SK-N-SH (cell line): ENCODE measurements around the gene PRCC. TPM values are rescaled to one million over a fixed set of nuclear protein-coding genes. Genes with fewer than 3 reads are reported as not detected.

ENCODE experiments used
- CTCF ChIA-PET: fragments of 300-600, 350-600 bp; formaldehyde crosslinking; extraction: SDS; loops from one replicate; lab custom pipeline; 2021; lab: Yijun Ruan, JAX
- POLR2A ChIA-PET: fragments of 350-600 bp; sonication (Branson Sonifier 250); formaldehyde crosslinking; extraction: SDS; loops from one replicate; lab custom pipeline; 2020; ENCODE audit warnings: antibody characterized with exemption, inconsistent platforms; lab: Yijun Ruan, JAX
- DNase-seq: peaks from one replicate; pipeline ENCODE4 v3.0.0; 2012
- H2AFZ ChIP-seq: fragments of 200-600 bp; sonication (generic); 2 replicates; pipeline ENCODE4 v1.8.1; 2016; ENCODE audit warnings: antibody characterized with exemption, mild to moderate bottlenecking, low read depth
- H3F3A ChIP-seq: fragments of 200-600 bp; sonication (generic); replicated peaks from 2 replicates; pipeline ENCODE3; 2016; ENCODE audit warnings: antibody characterized with exemption, mild to moderate bottlenecking; ENCODE audit not compliant: insufficient read depth
- H3K27ac ChIP-seq, 2 experiments: fragments of 200-500 bp in 1 of 2; fragments of 200-600 bp in 1 of 2; sonication (Bioruptor generic) in 1 of 2; sonication (generic), shearing (Covaris generic) in 1 of 2; 2 replicates each; pipeline versions ENCODE4 v1.5.1 to v1.6.1; 2014 to 2016; ENCODE audit warnings: low read depth in 2 of 2, inconsistent platforms in 1 of 2, low read length in 1 of 2, mild to moderate bottlenecking in 1 of 2, mixed read lengths in 1 of 2
- H3K27me3 ChIP-seq: fragments of 200-600 bp; sonication (generic), shearing (Covaris generic); 2 replicates; pipeline ENCODE4 v1.6.1; 2016; ENCODE audit warnings: mixed run types; ENCODE audit not compliant: insufficient read depth
- H3K36me3 ChIP-seq, 2 experiments: fragments of 200-500 bp in 1 of 2; fragments of 200-600 bp in 1 of 2; sonication (Bioruptor generic) in 1 of 2; sonication (generic) in 1 of 2; replicated peaks in 1 of 2; 2 replicates each; pipeline versions ENCODE3 to v1.5.1; 2014 to 2016; ENCODE audit warnings: low read length in 1 of 2, mild to moderate bottlenecking in 1 of 2; ENCODE audit not compliant: insufficient read depth in 2 of 2, control insufficient read depth in 1 of 2
- H3K4me1 ChIP-seq, 2 experiments: fragments of 200-500 bp in 1 of 2; fragments of 200-600 bp in 1 of 2; sonication (Bioruptor generic) in 1 of 2; sonication (generic), shearing (Covaris generic) in 1 of 2; 2 replicates each; pipeline versions ENCODE4 v1.5.1 to v1.6.1; 2014 to 2016; ENCODE audit warnings: low read depth in 1 of 2, low read length in 1 of 2, mixed run types in 1 of 2; ENCODE audit not compliant: insufficient read depth in 2 of 2, control insufficient read depth in 1 of 2
- H3K4me2 ChIP-seq: fragments of 200-600 bp; sonication (generic), shearing (Covaris generic); 2 replicates; pipeline ENCODE4 v1.6.1; 2017; ENCODE audit warnings: mixed run types
- H3K4me3 ChIP-seq, 2 experiments: fragments of 200-500 bp in 1 of 2; fragments of 200-600 bp in 1 of 2; sonication (Bioruptor generic) in 1 of 2; sonication (generic), shearing (Covaris generic) in 1 of 2; 2 replicates each; pipeline versions ENCODE4 v1.5.1 to v1.8.1; 2014 to 2016; ENCODE audit warnings: low read depth in 2 of 2, inconsistent platforms in 1 of 2, low read length in 1 of 2, mild to moderate bottlenecking in 1 of 2, mixed read lengths in 1 of 2, moderate library complexity in 1 of 2
- H3K79me2 ChIP-seq: fragments of 200-600 bp; sonication (generic); 2 replicates; pipeline ENCODE4 v1.8.1; 2017; ENCODE audit warnings: mild to moderate bottlenecking; ENCODE audit not compliant: insufficient read depth
- H3K9ac ChIP-seq: fragments of 200-600 bp; sonication (generic); 2 replicates; pipeline ENCODE4 v1.6.1; 2017; ENCODE audit warnings: mixed run types
- H3K9me2 ChIP-seq: fragments of 200-600 bp; sonication (generic); 2 replicates; pipeline ENCODE4 v1.6.1; 2017; ENCODE audit warnings: mixed run types
- H3K9me3 ChIP-seq: fragments of 200-600 bp; sonication (generic); 2 replicates; pipeline ENCODE4 v1.6.1; 2017; ENCODE audit warnings: mixed run types, mild to moderate bottlenecking, moderate library complexity
- H4K20me1 ChIP-seq: fragments of 200-600 bp; sonication (generic); 2 replicates; pipeline ENCODE4 v1.6.1; 2017; ENCODE audit warnings: mild to moderate bottlenecking, mixed run types; ENCODE audit not compliant: insufficient read depth
- CHD2 ChIP-seq: fragments of 150-350 bp; IDR thresholded peaks from 2 replicates; pipeline ENCODE4 v1.6.1; 2018; ENCODE audit warnings: low read length; ENCODE audit not compliant: partially characterized antibody
- ELF1 ChIP-seq: IDR thresholded peaks from 2 replicates; pipeline ENCODE4 v1.4.0; 2012
- EP300 ChIP-seq, 2 experiments: IDR thresholded peaks; 2 replicates each; pipeline versions ENCODE4 v1.4.0 to v1.6.1; 2012; ENCODE audit warnings: borderline replicate concordance in 1 of 2, low read depth in 1 of 2, low read length in 1 of 2
- FOXM1 ChIP-seq: IDR thresholded peaks from 2 replicates; pipeline ENCODE4 v1.4.0; 2012; ENCODE audit warnings: low read depth, mild to moderate bottlenecking
- GABPA ChIP-seq: IDR thresholded peaks from 2 replicates; pipeline ENCODE4 v1.4.0; 2012; ENCODE audit warnings: low read depth, mild to moderate bottlenecking
- GATA2 ChIP-seq: sonication (generic); formaldehyde crosslinking; IDR thresholded peaks from 2 replicates; pipeline ENCODE4 v1.5.0; 2020; ENCODE audit warnings: mild to moderate bottlenecking, missing genetic modification reagents
- IRF3 ChIP-seq: fragments of 150-350 bp; IDR thresholded peaks from 2 replicates; pipeline ENCODE4 v1.6.1; 2016; ENCODE audit warnings: mild to moderate bottlenecking, low read depth, low read length
- JUND ChIP-seq: IDR thresholded peaks from 2 replicates; pipeline ENCODE4 v1.4.0; 2012
- NFIC ChIP-seq: IDR thresholded peaks from 2 replicates; pipeline ENCODE4 v1.4.0; 2012; ENCODE audit warnings: borderline replicate concordance
- NRF1 ChIP-seq: IDR thresholded peaks from 2 replicates; pipeline ENCODE4 v1.6.1; 2012; ENCODE audit warnings: low read depth, mild to moderate bottlenecking, low read length
- POLR2AphosphoS5 ChIP-seq: IDR thresholded peaks from 2 replicates; pipeline ENCODE4 v1.6.1; 2012; ENCODE audit warnings: low read depth, low read length
- RAD21 ChIP-seq: IDR thresholded peaks from 2 replicates; pipeline ENCODE4 v1.6.1; 2012; ENCODE audit warnings: mild to moderate bottlenecking, low read length
- RCOR1 ChIP-seq: fragments of 150-350 bp; IDR thresholded peaks from 2 replicates; pipeline ENCODE4 v1.6.1; 2017; ENCODE audit warnings: antibody characterized with exemption, low read length
- RFX5 ChIP-seq: IDR thresholded peaks from 2 replicates; pipeline ENCODE4 v1.6.1; 2012; ENCODE audit warnings: mild to moderate bottlenecking, improper control_type of control experiment, low read length
- RXRA ChIP-seq: IDR thresholded peaks from 2 replicates; pipeline ENCODE4 v1.4.0; 2012; ENCODE audit warnings: low read depth, mild to moderate bottlenecking, borderline replicate concordance
- SIN3A ChIP-seq: IDR thresholded peaks from 2 replicates; pipeline ENCODE4 v1.6.1; 2012; ENCODE audit warnings: low read depth, mild to moderate bottlenecking, low read length, moderate library complexity, borderline replicate concordance
- SMC3 ChIP-seq: IDR thresholded peaks from 2 replicates; pipeline ENCODE4 v1.6.1; 2012; ENCODE audit warnings: low read depth, low read length, improper control_type of control experiment
- TAF1 ChIP-seq: IDR thresholded peaks from 2 replicates; pipeline ENCODE4 v1.6.1; 2012; ENCODE audit warnings: low read depth, mild to moderate bottlenecking, low read length, moderate library complexity, borderline replicate concordance
- TEAD4 ChIP-seq: IDR thresholded peaks from 2 replicates; pipeline ENCODE4 v1.4.0; 2012; ENCODE audit warnings: mild to moderate bottlenecking, borderline replicate concordance; ENCODE audit not compliant: insufficient read depth
- USF1 ChIP-seq: IDR thresholded peaks from 2 replicates; pipeline ENCODE4 v1.4.0; 2012; ENCODE audit warnings: low read depth, borderline replicate concordance
- WGBS: methylation state at CpG from one replicate; pipeline ENCODE4 v1.1.6; 2017; ENCODE audit warnings: low lambda C conversion rate; 5-methylcytosine and 5-hydroxymethylcytosine counted together
- polyA plus RNA-seq, 3 experiments: library from polyadenylated mRNA; depleted of rRNA; stranded (reverse); fragments of >200 nt; gene quantifications; 2 replicates each; pipeline ENCODE4 v1.2.3, GENCODE V29; 2012
- TF ChIP-seq, protein P1 (sequence below): IDR thresholded peaks from 2 replicates; pipeline ENCODE4 v1.6.1; 2012; ENCODE audit warnings: mild to moderate bottlenecking, low read depth, low read length, moderate library complexity
- TF ChIP-seq, protein P2 (sequence below): fragments of 200-600 bp; sonication (generic); IDR thresholded peaks from 2 replicates; pipeline ENCODE4 v1.6.1; 2017; ENCODE audit warnings: antibody characterized with exemption, mild to moderate bottlenecking, moderate library complexity
- TF ChIP-seq, protein P3 (sequence below): fragments of 150-350 bp; IDR thresholded peaks from 2 replicates; pipeline ENCODE4 v1.6.1; 2017; ENCODE audit warnings: antibody characterized with exemption, low read length, low read depth, borderline replicate concordance

PRCC gene
- polyA plus RNA-seq (2012; rRNA removed) = 39.2 and 51.8 TPM in 2 replicates
- 33.6 and 45.5 TPM in 2 replicates for polyA plus RNA-seq (2012; cell fraction: cytosol; rRNA removed)
- polyA plus RNA-seq (2012; cell fraction: nucleus; rRNA removed) = 54.8 and 58.9 TPM in 2 replicates

DNA sequence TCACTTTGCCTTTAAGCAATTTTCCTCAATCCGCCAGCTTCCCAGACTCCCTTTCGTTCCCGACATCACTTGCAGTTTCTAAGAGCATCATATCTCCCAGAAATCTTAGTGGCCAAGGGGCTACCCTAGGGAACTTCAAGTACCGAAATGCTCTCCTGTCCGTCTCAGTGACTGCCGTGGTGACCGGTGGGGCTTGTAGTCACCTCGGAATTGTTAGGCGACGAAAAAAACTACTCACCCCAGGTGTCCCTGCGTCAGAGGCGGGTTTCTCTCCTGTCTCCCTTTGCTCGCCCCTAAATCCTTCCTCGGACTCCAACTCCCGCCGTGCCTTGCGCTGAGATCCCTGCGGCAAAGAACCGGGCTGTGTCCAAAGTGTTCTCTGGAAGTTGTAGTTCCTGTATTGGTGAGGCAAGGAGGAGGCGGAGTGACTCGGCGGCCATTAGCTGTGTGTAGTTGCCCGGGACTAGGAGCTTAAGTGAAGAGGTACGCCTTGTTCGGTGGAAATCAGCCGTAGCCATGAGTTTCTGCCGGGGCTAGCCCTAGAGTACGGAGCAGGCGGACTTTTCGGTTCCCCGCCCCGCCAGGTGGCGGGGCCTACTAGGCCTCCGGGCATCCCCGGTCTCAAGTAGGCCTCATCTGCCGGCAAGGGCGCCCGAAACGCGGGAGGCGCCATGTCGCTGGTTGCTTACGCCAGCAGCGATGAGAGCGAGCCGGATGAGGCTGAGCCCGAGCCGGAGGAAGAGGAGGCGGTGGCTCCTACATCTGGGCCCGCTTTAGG lies at the start of gene PRCC:
Gene PRCC (plus strand): TSS at position 435 of the 778 bp plus-strand sequence. CDS start 237 bp downstream, at position 672.
- peak; percentile 87 for DNase-seq
- Histone ChIP-seq H3K4me3 (peak within 1 kb of the TSS; percentile 72 to 86), H3K27ac (peak within 1 kb of the TSS; percentile 77 to 90), H3F3A (no peaks in the 10 kb centered on the region), H3K4me1 (peaks cover 23 to 26% of the 10 kb centered on the region in 2 experiments; a peak in 3 of 4 replicates), H3K9me3 (no peaks in the 10 kb centered on the region), H3K36me3 (peaks cover 18 to 19% of the 10 kb centered on the region in 2 experiments), H3K9me2 (no peaks in the 10 kb centered on the region), H3K79me2 (peaks cover 61% of the 10 kb centered on the region), H3K27me3 (no peaks in the 10 kb centered on the region), H3K9ac (peak within 1 kb of the TSS; percentile 95), H3K4me2 (peak within 1 kb of the TSS; percentile 89), H4K20me1 (peaks cover 13% of the 10 kb centered on the region; the same call in 1 of the 2 replicates), H2AFZ (peak within 1 kb of the TSS; percentile 85)
- CTCF ChIA-PET = interaction anchor here (0.7 to 9.5 kb wide), 16 partner anchors 15 to 409 kb away, joined by 3 to 64 read pairs (median 4); partner anchors contain the start of genes HDGF, INSRR, METTL25B and MRPL24
- POLR2A ChIA-PET = interaction anchor here (0.7 to 3.9 kb wide), 10 partner anchors 10 to 93 kb away, joined by 3 to 27 read pairs (median 4); partner anchors contain the start of genes HDGF, ISG20L2, METTL25B and MRPL24
- under 1% methylated on average over 31 of the region's 50 CpGs for WGBS
- no peak for TF ChIP-seq USF1
- peak; percentile 79; the same call in 1 of the 2 replicates for TF ChIP-seq RFX5
- TF ChIP-seq RAD21 = peak; percentile 29; the same call in 1 of the 2 replicates
- peak; percentile 24; the same call in 1 of the 2 replicates for TF ChIP-seq NFIC
- TF ChIP-seq IRF3 = no peak
- no peak for TF ChIP-seq RCOR1
- TF ChIP-seq EP300 (IDR thresholded peaks at IDR 0.05; ENCODE audit: borderline replicate concordance in 1 of 2, low read depth in 1 of 2, low read length in 1 of 2) = peak; percentile 10 to 20; a peak in 2 of 4 replicates
- peak; percentile 68 for TF ChIP-seq GATA2 (CRISPR knock-in tag)
- TF ChIP-seq, protein P1, sequence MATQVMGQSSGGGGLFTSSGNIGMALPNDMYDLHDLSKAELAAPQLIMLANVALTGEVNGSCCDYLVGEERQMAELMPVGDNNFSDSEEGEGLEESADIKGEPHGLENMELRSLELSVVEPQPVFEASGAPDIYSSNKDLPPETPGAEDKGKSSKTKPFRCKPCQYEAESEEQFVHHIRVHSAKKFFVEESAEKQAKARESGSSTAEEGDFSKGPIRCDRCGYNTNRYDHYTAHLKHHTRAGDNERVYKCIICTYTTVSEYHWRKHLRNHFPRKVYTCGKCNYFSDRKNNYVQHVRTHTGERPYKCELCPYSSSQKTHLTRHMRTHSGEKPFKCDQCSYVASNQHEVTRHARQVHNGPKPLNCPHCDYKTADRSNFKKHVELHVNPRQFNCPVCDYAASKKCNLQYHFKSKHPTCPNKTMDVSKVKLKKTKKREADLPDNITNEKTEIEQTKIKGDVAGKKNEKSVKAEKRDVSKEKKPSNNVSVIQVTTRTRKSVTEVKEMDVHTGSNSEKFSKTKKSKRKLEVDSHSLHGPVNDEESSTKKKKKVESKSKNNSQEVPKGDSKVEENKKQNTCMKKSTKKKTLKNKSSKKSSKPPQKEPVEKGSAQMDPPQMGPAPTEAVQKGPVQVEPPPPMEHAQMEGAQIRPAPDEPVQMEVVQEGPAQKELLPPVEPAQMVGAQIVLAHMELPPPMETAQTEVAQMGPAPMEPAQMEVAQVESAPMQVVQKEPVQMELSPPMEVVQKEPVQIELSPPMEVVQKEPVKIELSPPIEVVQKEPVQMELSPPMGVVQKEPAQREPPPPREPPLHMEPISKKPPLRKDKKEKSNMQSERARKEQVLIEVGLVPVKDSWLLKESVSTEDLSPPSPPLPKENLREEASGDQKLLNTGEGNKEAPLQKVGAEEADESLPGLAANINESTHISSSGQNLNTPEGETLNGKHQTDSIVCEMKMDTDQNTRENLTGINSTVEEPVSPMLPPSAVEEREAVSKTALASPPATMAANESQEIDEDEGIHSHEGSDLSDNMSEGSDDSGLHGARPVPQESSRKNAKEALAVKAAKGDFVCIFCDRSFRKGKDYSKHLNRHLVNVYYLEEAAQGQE = no peak
- TF ChIP-seq NRF1 = peak; percentile 18; the same call in 1 of the 2 replicates
- TF ChIP-seq RXRA = no peak
- TF ChIP-seq TAF1 = peak; percentile 74
- no peak for TF ChIP-seq TEAD4
- TF ChIP-seq, protein P2, sequence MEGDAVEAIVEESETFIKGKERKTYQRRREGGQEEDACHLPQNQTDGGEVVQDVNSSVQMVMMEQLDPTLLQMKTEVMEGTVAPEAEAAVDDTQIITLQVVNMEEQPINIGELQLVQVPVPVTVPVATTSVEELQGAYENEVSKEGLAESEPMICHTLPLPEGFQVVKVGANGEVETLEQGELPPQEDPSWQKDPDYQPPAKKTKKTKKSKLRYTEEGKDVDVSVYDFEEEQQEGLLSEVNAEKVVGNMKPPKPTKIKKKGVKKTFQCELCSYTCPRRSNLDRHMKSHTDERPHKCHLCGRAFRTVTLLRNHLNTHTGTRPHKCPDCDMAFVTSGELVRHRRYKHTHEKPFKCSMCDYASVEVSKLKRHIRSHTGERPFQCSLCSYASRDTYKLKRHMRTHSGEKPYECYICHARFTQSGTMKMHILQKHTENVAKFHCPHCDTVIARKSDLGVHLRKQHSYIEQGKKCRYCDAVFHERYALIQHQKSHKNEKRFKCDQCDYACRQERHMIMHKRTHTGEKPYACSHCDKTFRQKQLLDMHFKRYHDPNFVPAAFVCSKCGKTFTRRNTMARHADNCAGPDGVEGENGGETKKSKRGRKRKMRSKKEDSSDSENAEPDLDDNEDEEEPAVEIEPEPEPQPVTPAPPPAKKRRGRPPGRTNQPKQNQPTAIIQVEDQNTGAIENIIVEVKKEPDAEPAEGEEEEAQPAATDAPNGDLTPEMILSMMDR = 0 out of 2 replicates have a peak, but pooled peaks have one; percentile 7
- peak; percentile 95 for TF ChIP-seq CHD2
- TF ChIP-seq GABPA = peak; percentile 86
- TF ChIP-seq FOXM1 = no peak
- no peak for TF ChIP-seq SIN3A
- peak; percentile 85 for TF ChIP-seq ELF1
- TF ChIP-seq, protein P3, sequence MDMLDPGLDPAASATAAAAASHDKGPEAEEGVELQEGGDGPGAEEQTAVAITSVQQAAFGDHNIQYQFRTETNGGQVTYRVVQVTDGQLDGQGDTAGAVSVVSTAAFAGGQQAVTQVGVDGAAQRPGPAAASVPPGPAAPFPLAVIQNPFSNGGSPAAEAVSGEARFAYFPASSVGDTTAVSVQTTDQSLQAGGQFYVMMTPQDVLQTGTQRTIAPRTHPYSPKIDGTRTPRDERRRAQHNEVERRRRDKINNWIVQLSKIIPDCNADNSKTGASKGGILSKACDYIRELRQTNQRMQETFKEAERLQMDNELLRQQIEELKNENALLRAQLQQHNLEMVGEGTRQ = no peak
- TF ChIP-seq SMC3 = 0 out of 2 replicates have a peak, but pooled peaks have one; percentile 1
- no peak for TF ChIP-seq JUND
- no peak; the same call in 1 of the 2 replicates for TF ChIP-seq POLR2AphosphoS5
